GM21515 (cell line): Measurements from ENCODE around the gene NAP1L3.

ENCODE experiments used
- ATAC-seq: cut with Tn5 transposase; IDR thresholded peaks from one replicate; pipeline ENCODE4 v1.9.1; 2021; ENCODE audit not compliant: unreplicated experiment

The NAP1L3 gene, protein sequence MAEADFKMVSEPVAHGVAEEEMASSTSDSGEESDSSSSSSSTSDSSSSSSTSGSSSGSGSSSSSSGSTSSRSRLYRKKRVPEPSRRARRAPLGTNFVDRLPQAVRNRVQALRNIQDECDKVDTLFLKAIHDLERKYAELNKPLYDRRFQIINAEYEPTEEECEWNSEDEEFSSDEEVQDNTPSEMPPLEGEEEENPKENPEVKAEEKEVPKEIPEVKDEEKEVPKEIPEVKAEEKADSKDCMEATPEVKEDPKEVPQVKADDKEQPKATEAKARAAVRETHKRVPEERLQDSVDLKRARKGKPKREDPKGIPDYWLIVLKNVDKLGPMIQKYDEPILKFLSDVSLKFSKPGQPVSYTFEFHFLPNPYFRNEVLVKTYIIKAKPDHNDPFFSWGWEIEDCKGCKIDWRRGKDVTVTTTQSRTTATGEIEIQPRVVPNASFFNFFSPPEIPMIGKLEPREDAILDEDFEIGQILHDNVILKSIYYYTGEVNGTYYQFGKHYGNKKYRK

DNA sequence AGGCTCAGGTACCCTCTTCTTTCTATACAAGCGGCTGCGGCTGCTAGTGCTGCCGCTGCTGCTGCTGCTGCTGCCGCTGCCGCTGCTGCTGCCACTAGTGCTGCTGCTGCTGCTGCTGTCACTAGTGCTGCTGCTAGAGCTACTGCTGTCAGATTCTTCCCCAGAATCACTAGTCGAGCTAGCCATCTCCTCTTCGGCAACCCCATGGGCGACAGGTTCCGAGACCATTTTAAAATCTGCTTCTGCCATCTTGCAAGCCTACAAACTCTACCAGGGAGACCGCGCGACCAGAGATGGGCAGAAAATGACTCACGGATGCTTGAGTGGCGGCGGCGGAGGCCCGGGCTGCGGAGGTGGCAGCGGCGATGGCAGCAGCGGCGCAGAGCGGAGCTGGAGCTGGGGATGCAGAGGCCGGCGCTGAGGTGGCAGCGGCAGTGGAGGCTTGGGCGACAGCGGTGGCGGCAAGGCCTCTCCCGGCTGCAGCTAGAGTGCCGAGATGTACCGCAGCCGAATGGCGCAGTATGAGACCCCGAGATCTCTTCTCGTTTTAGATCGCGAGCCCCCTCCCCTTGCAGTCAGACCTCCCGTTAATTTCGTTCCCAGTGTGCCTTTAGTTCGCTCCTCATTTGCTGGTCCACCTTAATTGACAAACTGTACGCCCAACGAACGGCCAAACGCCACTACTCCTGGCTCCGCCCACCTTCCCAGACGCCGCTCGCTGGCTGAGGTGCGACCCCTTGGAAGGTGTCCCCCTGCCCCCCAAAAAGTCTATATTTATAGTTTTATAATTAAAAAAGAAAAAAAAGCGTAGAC lies at the start of gene NAP1L3:
NAP1L3 (minus strand) TSS at position 523 of the 813 bp plus-strand sequence; CDS start at position 249, 274 bp downstream.
- ATAC-seq: no peak

DNA sequence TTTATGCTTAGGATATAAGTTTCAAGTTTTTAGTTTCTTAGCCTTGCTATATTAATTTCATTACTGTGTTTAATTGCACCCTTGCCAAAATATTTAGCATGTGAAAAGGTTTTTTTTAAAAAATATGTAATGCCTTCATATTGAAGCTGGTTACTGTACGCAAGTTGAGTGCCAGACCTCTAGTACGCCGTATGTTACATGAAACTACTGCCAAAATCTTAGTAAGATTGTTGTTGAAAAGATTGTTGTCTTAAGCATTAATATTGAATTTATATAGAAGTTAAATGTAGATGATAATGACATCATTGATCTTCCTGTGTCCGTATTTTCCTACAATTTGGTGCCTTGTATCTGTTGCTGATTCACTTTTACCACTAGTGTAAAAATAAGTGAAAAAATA lies 37.7 kb upstream of the NAP1L3 start:
- ATAC-seq: no peak

DNA sequence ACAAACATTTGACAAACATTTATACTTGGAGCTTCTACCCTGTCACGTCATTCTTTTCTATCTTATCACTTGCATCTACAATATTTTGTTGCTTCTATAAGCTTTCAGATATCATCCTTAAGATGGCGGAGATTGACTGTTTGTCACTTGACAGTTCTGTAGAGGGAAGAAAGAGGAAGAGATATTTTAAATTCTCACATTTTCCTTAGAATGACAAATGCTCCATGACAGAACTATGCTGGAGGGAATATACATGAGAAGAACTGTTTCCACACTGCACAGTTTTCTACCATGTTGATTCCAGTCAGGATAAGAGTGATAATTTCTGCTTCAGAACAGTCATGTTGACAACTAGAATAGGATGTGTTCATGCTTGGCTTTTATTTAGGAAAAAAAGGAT lies 30.3 kb upstream of the NAP1L3 start:
- ATAC-seq: no peak

DNA sequence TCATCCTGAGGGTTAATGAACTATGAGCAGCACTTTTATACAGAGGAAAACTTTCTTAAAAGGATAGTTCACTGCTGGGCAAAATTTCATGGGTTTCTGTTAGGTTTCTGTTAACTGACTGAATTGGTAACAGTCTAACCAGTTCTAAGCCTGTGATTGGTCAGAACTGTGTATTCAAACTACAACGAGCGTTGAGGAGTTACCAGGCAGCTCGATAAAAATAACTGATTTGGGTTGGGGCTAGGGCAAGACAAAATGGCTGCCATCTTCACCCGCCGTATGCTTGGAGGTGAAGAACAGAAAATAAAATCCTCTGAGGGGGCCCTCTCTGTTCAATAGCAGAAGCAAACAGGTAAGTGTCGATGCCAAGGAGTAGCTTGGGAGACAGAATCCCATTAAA lies 22.6 kb upstream of the NAP1L3 start:
- no peak for ATAC-seq

DNA sequence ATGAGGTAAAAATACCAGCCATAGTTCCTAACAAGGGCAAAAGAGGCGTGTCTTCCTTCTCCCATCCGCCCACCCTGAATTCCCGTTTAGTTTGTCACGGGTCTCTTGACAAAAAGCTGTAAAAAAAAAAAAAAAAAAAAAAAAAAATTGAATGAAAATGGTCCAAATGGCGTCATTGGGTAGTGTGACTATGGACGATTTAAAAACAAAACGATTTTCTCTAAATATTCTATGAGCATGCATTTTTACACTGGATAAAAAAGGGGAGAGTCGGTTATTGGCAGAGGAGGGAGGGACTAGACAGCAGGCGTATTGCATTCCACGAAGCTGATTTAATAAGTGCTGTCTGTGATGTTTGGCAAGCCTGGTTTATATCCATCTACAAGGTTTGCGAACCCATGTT lies 492 bp upstream of the NAP1L3 start, which contains the start of gene FAM133A:
FAM133A (plus strand) TSS at position 338 of the 403 bp plus-strand sequence. CDS start 35,214 bp downstream, outside the sequence.
- no peak for ATAC-seq

DNA sequence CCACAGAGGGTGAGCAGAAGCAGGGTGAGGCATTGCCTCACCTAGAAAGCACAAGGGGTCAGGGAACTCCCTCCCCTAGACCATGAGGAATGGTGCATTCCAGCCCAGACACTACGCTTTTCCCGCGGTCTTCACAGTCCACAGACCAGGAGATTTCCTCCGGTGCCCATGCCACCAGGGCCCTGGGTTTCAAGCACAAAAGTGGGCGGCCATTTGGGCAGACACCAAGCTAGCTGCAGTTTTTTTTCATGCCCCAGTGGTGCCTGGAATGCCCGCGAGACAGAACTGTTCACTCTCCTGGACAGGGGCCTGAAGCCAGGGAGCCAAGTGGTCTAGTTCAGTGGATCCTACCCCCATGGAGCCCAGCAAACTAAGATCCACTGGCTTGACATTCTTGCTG lies 12.8 kb downstream of the NAP1L3 start:
- no peak for ATAC-seq

DNA sequence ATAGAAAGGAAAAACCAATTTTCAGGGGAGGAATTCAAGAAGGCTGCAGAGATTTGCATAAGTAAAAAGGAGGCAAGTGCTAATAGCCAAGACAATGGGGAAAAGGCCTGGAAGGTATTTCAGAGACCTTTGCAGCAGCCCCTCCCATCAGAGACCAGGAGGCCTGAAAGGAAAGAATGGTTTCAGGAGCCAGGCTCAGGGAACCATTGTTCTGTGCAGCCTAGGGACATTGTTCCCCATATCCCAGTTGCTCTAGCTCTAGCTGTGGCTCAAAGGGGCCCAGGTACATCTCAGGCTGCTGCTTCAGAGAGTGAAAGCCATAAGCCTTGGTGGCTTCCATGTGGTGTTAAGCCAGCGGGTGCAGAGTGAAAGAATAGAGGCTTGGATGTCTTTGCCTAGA lies 24.0 kb downstream of the NAP1L3 start:
- ATAC-seq: no peak

DNA sequence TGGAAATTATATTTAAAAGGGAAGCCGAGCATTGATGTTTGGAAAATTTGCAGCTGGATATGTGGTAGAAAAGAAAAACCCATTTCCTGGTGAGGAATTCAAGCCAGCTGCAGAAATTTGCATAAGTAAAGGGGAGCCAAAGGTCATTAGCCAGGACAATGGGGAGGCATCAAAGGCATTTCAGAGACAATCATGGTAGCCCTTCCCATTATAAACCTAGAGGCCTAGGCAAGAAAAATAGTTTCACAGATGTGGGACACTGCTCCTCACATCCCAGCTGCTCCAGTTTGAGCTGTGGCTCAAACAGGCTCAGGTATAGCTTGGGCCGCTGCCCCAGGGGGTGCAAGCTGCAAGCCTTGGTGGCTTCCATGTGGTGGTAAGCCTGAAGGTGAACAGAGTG lies 35.8 kb downstream of the NAP1L3 start:
- ATAC-seq: no peak
